Measurements from ENCODE around the gene ASTN1. TPM values are rescaled to one million over a fixed set of nuclear protein-coding genes. Genes with fewer than 3 reads are reported as not detected.

The ASTN1 gene
- total RNA-seq, 1 experiment from 2014 or later, result 0.85 TPM

DNA sequence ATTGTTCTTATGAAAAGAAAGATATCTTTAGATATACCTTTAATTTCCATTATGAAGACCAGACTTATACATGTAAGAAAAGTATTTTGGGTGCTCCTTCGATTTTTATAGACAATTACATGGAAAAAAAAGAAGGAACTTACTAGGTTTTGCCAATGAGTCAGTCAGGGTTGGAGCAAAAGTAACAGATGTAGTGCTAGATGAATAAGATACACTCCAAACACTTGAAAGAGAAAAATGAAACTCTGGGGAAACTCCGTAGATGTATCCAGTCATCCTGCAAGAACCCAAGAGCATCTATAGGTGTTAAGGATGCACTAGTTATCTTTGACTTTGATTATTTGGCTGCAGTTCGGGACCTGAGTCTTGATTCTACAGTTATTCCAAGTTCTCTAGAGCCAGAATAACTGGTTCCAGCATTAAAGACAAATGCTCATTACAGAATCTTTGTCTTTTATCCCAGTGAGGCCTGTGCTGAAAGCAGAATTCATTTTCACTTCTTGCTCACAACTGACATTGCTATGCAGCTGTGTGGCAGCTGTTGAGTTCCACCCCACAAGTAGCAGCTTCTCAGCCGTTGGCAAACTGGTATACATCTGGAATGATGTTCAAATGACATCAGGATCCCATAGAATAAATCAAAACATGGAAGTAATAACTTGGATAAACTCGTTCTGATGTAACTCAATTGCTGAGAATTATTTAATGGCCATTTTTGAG lies 326.1 kb downstream of the ASTN1 start:
- DNase-seq (ENCODE audit: low spot score), result no peak

DNA sequence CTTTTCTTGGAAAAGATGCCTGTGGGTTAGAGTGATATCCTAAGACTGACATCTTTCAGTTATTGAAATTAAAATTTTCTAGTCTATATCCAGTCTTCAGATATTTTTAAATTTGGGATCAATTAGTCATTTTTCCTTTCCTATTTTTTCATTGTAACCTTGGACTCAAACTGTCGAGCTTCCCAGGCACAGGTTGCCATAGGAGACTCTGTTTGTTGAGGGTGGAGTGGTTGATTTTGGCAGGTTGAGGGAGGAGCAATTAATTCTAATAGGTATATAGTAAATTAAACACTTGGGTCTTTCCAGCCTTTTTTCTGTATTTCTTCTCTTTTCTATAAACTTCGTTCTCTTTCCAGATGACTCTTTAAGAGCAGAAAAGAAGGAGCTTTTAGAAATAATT lies 326.8 kb downstream of the ASTN1 start:
- no peak for DNase-seq (ENCODE audit: low spot score)

DNA sequence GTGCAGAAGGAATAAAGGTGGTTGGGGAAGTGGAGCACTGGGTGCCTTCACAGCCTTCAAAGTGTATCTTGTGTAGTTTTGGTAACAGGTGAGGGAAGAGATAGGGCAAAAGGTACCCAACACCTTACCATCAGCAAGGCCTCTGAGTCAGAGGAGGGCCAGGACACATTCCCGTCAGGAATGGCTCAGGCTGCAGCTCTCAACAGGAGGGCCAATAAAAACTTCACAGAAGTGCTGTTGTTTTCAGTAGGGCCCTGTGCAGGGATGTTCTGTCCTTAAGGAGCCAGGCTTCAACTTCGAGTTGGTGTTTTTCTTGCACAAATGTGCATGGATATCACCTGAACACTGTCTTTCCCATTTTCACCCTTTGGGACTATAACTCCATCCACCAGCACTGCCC lies 333.4 kb downstream of the ASTN1 start:
- DNase-seq (ENCODE audit: low spot score), result no peak

DNA sequence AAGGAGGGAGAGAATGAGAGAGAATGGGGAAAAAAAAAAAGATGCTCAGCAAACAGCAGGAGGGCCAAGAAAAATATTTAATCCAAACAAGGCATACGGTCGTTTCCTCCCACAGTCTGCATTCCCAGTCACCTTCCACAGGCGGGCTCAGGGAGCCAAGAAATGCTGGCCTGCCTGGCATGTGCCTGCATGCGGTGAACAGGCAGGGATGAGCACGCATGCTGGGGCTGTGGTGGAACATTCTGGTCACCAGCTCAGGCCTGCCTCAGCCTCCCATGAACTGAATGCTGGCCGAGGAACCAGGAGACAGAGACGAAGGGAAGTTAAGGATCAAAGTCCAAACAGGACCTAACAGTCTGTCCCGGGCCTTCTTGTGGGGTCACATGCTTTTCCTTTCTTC lies 335.3 kb downstream of the ASTN1 start:
- no peak for DNase-seq (ENCODE audit: low spot score)

DNA sequence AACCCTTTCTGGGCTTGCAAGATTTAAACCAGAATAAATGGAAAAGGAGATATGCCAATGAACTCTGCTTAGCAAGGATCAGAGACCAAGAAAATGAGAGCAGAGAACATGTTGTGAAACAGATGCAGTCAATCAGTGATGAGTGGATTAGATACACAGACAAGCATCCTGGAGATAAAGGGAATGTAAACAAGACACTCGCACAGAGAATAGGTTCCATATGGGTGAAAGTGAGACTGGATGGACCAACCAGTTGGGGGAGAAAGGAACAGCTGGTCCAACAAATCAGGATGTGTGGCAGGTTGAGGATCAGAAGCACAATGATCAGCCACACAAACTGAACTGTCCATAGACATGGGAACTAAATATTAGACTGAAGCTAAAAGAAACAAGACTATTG lies 338.2 kb downstream of the ASTN1 start:
- no peak for DNase-seq (ENCODE audit: low spot score)

DNA sequence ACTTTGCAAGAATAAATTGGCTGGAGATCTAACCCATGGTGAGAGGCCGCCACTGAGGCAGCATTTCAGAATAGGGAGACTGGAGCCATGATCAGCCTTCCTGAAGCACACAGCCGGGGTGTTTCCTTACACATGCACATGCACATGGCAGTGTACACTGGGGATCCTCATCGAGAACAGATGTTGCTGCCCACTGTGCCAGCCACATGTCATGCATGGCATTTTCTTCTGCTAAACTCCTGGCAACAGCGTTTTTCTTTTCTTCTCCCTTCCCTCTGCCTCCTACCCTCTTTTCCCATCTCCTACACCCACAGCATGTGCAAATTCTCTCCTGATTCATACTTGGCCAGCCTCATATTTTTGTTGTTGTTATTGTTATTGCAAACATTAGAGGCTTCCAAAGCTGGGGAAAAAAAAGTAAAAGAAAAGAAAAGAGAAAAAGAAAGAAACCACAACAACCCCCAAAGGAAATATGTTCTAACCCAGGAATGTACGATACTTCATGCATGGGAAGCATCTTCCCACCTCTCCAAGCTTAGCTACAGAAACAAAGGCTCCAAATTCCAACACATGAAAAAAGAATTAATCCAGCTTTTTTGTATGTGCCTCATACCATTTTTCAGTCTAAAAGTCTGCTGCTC lies 344.0 kb downstream of the ASTN1 start:
- no peak for DNase-seq (ENCODE audit: low spot score)

DNA sequence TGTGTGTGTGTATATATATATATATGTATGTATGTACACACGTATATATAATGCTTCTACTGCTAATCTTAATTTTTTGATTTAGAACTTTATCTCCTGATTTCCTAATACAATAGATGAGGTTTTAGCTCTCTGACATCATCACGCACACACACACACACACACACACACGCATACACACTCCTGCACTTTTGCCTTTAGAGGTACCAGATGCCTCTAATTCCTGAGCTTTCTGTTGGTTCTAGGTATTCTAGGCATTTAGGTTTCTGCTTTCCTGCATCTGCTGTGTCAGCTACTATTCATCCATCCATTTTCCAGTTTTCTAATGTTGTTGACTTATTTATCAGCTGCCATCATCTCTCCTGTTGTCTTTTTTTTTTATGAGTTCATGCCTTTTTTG lies 348.3 kb downstream of the ASTN1 start:
- DNase-seq (ENCODE audit: low spot score), result no peak

DNA sequence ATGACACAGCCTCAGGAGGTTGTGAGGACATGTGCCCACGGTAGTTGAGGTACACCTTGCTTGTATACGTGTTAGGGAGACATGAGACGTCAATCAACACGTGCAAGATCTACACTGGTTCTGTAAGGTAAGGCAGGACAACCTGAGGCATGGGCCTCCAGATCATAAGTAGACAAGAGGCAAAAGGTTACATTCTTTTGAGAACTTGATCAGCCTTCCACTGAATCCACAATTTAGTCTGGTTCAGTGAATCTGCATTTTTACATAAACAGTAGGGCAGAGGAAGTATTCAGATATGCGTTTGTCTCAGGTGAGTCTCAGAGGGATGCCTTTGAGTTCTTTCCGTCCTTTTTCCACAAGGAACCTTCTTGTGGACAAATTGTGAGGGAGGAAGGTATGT lies 348.9 kb downstream of the ASTN1 start:
- DNase-seq (ENCODE audit: low spot score), result no peak

DNA sequence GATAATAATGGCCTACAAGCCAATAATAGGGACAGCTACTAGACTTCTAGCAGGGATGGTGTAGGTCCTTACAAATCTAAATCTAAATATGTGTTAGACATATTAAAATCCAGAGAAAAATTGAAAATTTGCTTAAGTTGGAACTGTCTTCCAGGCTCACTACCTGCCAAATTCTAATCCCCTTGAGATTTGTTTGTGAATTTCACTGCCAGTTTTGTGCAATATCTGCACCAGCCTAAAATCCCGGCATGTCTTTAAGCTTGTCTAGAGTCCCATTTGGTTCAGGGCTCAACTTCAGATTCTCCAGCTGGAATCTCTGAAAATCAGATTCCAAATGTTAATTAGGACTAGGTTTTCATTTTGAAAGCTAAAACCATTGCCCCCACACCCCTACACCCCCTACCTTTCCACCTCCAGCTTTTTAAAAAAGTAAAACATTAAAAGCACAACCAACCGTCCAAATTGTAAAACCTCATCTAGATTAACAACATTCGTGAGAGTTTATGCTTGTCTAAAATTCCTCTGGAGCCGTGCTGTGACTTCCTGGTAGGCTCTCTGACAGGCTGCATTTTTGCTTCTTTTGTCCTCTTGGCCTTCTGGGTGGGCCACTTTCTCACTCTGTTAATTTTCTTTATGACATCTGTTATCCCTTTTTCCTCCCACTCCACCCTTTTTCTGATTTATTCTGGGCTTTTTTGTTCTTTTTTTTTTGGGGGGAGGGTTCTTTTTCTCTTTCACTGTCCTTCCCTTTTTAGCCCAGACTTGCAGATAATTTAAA lies 352.8 kb downstream of the ASTN1 start:
- no peak for DNase-seq (ENCODE audit: low spot score)

DNA sequence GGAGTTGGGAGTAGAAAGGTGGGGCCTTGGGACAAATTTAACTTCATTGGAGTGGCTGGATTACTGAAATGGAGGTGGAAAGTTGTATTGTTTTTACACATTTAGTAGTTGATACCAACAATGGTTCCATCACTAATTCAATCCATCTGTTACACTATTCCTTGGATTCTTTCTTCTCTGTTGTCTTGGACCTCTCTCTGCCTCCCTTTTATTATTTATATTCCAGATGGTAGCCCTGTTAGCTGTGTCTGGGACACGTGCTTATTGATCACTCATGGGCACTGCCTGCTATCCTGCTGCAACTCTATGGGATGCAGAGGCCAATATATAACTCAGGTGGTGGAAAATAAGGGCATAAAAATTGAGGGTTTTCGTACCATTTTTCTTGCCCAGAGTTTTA lies 355.2 kb downstream of the ASTN1 start:
- DNase-seq (ENCODE audit: low spot score), result no peak

Other genes with a start within 250 kb of the ASTN1 start
- 0.21 and 0.39 TPM in 2 replicates for gene BRINP2, start 6.2 kb upstream of the ASTN1 start, total RNA-seq (2014; rRNA removed; shearing (Covaris generic))

Measured in H4 (cell line).